Measurements from ENCODE around the gene SUGP2.

Gene SUGP2

DNA sequence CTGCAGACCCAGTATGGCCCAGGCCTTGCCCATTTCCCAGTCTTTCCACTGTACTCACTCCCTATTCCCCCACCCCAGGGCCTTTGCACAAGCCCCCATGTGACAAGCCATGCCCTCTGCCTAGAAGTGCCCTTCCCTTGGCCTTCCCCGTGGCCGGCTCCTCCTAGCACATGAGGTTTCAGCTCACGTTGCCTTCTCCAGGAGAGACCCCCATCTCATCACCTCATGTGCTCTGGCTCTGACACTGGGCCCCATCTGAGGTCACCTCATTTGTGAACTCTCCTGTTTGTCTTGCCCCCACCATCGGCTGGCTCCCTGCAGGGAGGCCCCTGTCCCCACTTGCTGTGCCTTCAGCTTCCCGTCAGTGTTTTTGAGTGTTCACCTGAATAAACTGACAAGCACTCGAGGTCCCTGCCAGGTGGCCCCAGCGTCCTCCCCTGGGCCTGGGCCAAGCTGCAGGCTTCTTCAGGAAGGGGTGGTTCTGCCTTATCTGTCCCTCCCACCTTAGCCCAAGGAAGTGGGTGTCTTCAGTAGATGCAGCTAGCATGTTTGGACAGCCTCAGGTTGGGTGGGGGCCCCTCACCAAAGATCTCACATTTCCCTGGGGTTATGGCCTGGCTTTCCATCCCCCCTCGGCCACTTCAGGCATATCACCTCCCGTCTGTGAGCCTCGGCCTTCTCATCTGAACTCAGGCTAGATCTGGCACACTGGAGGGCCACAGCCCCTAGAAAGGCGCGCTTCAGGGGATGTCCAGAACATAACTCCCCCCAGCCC, 26.7 kb upstream of the SUGP2 start:
- no peak for DNase-seq

DNA sequence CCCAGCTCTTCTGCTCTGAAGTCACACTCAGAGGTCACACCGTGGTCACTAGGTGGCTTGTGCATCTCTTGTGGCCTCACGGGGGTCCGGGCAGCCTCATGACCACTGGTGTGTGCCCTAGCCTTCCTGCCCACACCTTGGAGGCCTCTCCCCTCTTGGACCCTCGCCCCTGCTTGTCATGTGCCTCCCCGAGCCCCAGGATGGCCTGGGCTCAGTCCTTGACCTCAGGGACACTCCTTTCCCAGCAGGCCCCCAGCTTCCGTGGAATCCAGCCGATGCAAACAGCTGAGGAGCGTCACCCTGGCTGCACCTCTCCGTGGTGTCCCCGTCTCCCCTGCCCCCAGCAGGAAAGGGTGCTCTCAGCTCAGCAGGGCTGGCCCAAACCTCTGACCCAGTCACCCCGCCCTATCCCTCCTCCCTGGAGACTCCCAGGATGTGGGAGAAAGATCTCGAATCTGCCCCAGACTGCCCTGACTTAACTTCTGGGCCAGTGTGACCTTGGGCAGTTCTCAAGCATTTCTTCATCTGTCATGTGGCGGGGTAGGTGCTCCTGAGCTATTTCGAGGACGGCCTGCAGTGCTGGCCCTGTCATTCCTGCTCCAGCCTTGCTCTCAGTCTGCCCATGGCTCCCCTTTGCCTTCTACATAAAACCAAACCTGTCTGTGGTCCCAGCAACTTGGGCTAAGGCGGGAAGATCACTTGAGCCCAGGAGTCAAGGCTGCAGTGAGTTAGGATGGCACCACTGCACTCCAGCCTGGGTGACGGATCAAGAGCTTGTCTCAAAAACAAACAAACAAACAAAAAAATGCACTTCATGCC, 25.9 kb upstream of the SUGP2 start:
- DNase-seq: no peak

DNA sequence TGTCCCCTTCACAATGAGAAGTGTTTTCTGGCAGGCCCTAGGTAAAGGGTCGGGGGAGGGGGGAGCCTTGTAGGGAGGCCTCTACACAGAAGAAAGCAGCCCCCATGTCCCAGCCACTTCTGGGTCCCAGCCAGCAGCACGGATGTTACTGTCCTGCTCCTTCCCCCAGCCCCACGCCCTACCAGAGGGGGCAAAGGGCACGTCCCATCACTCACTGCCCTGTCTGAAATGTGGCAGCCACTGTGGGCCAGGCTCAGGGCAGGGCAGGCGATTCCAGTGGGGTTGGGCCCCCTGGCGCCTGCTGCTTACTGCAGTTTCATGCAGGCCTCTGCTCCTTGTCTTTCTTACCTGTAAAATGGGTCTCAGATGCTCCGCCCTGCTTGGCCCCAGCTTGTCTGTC, 24.4 kb upstream of the SUGP2 start:
- DNase-seq: no peak

DNA sequence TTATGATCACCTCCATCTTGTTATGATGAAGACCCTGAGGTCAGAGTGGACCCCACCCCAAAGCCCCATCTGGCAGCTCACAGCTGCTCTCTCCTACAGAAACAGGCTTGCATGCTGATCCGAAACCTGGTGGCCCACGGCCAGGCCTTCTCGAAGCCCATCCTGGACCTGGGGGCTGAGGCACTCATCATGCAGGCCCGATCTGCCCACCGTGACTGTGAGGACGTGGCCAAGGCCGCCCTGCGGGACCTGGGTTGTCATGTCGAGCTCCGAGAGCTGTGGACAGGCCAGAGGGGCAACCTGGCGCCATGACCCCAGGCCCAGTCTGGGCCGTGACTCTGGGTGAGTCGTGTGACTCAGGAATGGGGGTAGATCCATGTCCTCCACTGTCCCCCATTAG, 24.0 kb upstream of the SUGP2 start:
- DNase-seq: no peak

DNA sequence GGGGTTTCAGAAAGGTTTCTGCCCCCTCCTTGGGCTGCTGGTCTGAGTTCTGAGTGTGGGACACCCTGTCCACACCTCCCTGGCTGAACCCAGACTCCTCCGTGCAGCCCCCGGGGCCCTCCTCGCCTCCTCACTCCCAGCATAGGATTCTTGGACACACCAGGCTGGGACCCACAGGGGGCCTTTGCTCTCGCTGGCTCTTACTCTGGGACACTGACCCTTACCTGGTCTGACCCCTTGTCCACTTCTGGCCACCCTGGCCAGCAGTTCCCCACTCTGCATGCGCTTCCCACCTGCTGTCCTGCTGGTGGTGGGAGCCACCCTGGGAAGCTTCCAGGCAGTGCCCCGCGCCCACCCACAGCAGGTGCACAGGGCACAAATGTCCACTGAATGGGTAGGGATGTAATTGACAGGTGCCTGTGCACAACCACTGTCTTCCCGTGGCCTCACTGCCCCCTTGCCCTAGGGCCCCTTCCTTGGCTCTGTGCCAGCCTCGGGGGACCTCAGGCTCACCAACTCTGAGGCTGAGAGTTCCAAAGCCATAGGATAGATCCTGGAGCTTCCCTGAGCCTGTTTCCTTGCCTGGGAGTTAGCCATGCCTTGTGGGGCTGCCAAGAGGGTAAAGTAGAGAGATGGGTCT, 23.4 kb upstream of the SUGP2 start:
- DNase-seq: no peak

DNA sequence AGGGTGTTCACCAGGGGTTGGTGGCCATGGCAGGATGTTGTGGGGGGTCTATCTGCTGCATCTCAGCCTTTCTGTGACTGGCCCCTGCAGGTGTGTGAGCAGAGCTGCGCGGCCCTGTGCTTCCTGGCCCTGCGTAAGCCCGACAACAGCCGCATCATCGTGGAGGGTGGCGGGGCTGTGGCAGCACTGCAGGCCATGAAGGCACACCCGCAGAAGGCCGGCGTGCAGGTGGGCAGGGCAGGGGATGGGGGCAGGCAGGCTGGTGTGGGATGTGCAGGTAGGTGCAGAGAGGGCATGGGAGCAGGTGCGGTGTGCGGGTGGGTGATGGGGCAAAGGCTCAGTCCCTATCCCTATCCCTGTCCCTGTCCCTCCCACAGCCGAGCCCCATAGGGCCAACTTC, 22.4 kb upstream of the SUGP2 start:
- no peak for DNase-seq

GRCh38 chr19:19054939-19055440, 21.7 kb upstream of the SUGP2 start:
- DNase-seq: no peak

- DNase-seq: no peak
Observed at GRCh38 chr19:19054315-19054938, 21.1 kb upstream of the SUGP2 start.

- DNase-seq: peak in 31 of 51 donors; percentile 2 to 69 (median 25)
Observed at GRCh38 chr19:19053508-19054314, 20.4 kb upstream of the SUGP2 start.

DNA sequence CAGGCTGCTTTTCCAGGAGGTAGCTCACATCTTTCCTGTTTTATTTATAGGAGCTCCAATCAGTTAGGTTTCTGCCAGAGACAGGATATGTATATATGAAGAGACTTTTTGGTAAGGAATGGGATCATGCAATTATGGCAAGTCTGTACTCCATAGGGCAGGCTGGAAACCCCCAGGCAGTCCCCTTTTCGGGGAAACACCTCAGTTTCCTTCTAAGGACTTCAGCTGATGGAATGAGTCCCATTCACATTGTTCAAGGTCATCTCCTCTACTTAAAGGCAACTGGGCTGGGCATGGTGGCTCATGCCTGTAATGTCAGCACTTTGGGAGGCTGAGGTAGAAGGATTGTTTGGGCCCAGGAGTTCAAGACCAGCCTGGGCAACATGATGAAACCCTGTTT, 19.6 kb upstream of the SUGP2 start:
- no peak for DNase-seq

DNA sequence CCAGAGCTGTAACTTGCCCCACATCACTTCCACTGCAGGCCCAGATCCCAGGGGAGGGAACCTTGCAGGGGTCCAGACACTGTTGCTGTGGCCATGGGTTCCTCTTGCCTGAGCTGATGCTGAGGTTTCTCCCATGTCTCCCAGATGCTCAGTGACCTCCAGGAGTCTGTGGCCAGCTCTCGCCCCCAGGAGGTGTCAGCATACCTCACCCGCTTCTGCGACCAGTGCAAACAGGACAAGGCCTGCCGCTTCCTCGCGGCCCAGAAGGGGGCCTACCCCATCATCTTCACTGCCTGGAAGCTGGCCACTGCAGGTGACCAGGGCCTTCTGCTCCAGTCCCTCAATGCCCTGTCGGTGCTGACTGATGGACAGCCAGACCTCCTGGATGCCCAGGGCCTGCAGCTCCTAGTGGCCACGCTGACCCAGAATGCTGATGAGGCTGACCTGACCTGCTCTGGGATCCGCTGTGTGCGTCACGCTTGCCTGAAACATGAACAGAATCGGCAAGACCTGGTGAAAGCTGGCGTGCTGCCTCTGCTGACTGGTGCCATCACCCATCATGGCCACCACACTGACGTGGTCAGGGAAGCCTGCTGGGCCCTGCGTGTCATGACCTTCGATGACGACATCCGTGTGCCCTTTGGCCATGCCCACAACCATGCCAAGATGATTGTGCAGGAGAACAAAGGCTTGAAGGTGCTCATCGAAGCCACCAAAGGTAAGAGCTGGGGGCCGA, 18.3 kb upstream of the SUGP2 start:
- DNase-seq: no peak

GRCh38 chr19:19050731-19051130, 17.4 kb upstream of the SUGP2 start:
- no peak for DNase-seq

GRCh38 chr19:19050104-19050503, 16.8 kb upstream of the SUGP2 start:
- DNase-seq: no peak

DNA sequence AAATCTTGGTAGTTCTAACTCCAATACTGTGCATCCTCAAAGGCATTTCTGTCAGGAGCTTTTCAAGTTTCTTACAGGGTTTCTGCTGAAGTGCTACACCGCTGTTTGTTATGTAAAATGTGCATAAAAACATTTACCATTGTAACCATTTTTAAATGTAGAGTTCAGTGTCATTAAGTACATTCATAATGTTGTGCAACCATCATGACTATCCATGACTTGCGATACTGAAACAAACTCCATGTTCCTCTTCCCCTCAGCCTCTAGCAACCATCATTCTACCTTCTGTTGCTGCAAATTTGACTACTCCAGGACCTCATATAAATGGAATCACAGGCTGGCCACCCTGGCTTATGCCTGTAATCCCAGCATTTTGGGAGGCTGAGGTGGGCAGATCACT, 16.1 kb upstream of the SUGP2 start:
- no peak for DNase-seq

GRCh38 chr19:19043881-19044280, 10.6 kb upstream of the SUGP2 start:
- DNase-seq: no peak

GRCh38 chr19:19043481-19043880, 10.2 kb upstream of the SUGP2 start:
- no peak for DNase-seq

- DNase-seq: no peak
Observed at GRCh38 chr19:19042732-19043280, 9.5 kb upstream of the SUGP2 start.

DNA sequence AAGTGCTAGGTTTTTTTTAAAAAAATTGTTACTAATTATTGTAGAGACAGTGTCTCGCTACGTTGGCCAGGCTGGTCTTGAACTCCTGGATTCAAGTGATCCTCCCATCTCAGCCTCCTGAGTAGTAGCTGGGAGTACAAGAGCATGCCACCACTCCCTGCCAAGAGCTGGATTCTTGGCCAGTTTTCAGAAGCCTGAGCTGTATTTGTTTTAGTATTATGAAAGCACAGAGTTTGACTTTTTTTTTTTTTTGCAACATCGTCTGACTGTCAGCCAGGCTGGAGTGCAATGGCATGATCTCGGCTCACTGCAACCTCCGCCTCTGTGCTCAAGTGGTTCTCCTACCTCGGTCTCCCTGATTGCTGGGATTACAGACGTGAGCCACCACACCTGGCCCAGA, 7.1 kb upstream of the SUGP2 start:
- no peak for DNase-seq

- DNase-seq: no peak
Observed at GRCh38 chr19:19039901-19040300, 6.6 kb upstream of the SUGP2 start.

GRCh38 chr19:19034204-19034624, 897 bp upstream of the SUGP2 start:
- DNase-seq: peak in 19 of 51 donors; percentile 2 to 52 (median 14)
